Measurements from ENCODE around the gene UNC13C.

UNC13C gene

GRCh38 chr15:54120949-54121463, 142.8 kb downstream of the UNC13C start:
- H3K36me3 ChIP-seq (ENCODE audit: control insufficient read depth in 2 of 2, insufficient read depth in 1 of 2, low read length in 2 of 2): no peaks in the 10 kb centered on the region
- no peak for TF ChIP-seq OVOL3 (tag by site-specific recombination; IDR thresholded peaks at IDR 0.05)
- H3K4me3 ChIP-seq (ENCODE audit: low read depth, low read length): no peak overlapping the region
- POLR2A ChIA-PET: no interaction called here
- H3K9me3 ChIP-seq (ENCODE audit: control insufficient read depth, insufficient read depth, low read depth, low read length): no peaks in the 10 kb centered on the region
- no peak overlapping the region for H3K27ac ChIP-seq (ENCODE audit: extremely low read depth, low read depth, low read length)
- CTCF ChIA-PET: no interaction called here
- no peaks in the 10 kb centered on the region for H3K4me1 ChIP-seq (ENCODE audit: control insufficient read depth, insufficient read depth, low read length)

GRCh38 chr15:54127574-54127973, 149.3 kb downstream of the UNC13C start:
- Histone ChIP-seq H3K4me3 (ENCODE audit: low read depth, low read length) (no peak overlapping the region), H3K27ac (ENCODE audit: extremely low read depth, low read depth, low read length) (no peak overlapping the region), H3K4me1 (ENCODE audit: control insufficient read depth, insufficient read depth, low read length) (no peaks in the 10 kb centered on the region), H3K36me3 (ENCODE audit: control insufficient read depth in 2 of 2, insufficient read depth in 1 of 2, low read length in 2 of 2) (no peaks in the 10 kb centered on the region), H3K9me3 (ENCODE audit: control insufficient read depth, insufficient read depth, low read depth, low read length) (no peaks in the 10 kb centered on the region)
- CTCF ChIA-PET: no interaction called here
- TF ChIP-seq ZNF513 (tag by site-specific recombination; IDR thresholded peaks at IDR 0.05) (no peak), ZSCAN16 (tag by site-specific recombination; IDR thresholded peaks at IDR 0.05) (no peak), KLF1 (tag by site-specific recombination; IDR thresholded peaks at IDR 0.05) (no peak), ZNF623 (tag by site-specific recombination; IDR thresholded peaks at IDR 0.05) (no peak), ZEB2 (tag by site-specific recombination; IDR thresholded peaks at IDR 0.05) (no peak), ZNF837 (tag by site-specific recombination; IDR thresholded peaks at IDR 0.05) (no peak), HOXA7 (CRISPR knock-in tag; IDR thresholded peaks at IDR 0.05; ENCODE audit: borderline replicate concordance) (no peak), ZNF214 (tag by site-specific recombination; IDR thresholded peaks at IDR 0.05; ENCODE audit: borderline replicate concordance) (no peak), ZNF423 (tag by site-specific recombination; IDR thresholded peaks at IDR 0.05) (no peak), ZFP69B (tag by site-specific recombination; IDR thresholded peaks at IDR 0.05) (no peak), ZBTB48 (tag by site-specific recombination; IDR thresholded peaks at IDR 0.05) (no peak), REPIN1 (tag by site-specific recombination; IDR thresholded peaks at IDR 0.05; ENCODE audit: low read depth) (no peak), ZNF626 (tag by site-specific recombination; IDR thresholded peaks at IDR 0.05) (no peak)
- POLR2A ChIA-PET: no interaction called here

- POLR2A ChIA-PET: no interaction called here
- H3K9me3 ChIP-seq (ENCODE audit: control insufficient read depth, insufficient read depth, low read depth, low read length): no peaks in the 10 kb centered on the region
- CTCF ChIA-PET: interaction anchor here (0.6 kb wide), 1 partner anchor 609 kb away, joined by 3 read pairs; no protein-coding TSS in a partner anchor
- TF ChIP-seq ZXDB (tag by site-specific recombination; IDR thresholded peaks at IDR 0.05) (no peak), ZNF23 (tag by site-specific recombination; IDR thresholded peaks at IDR 0.05; ENCODE audit: borderline replicate concordance) (no peak), ZNF174 (tag by site-specific recombination; IDR thresholded peaks at IDR 0.05) (no peak), SP7 (tag by site-specific recombination; IDR thresholded peaks at IDR 0.05) (no peak), ZNF140 (tag by site-specific recombination; IDR thresholded peaks at IDR 0.05) (no peak), ZNF112 (tag by site-specific recombination; IDR thresholded peaks at IDR 0.05) (no peak), INSM2 (tag by site-specific recombination; IDR thresholded peaks at IDR 0.05) (no peak), PRDM1 (tag by site-specific recombination; IDR thresholded peaks at IDR 0.05) (no peak), ZNF239 (tag by site-specific recombination; IDR thresholded peaks at IDR 0.05) (no peak), ZNF24 (tag by site-specific recombination; IDR thresholded peaks at IDR 0.05) (no peak), ZNF837 (tag by site-specific recombination; IDR thresholded peaks at IDR 0.05) (no peak), PBX3 (CRISPR knock-in tag; IDR thresholded peaks at IDR 0.05) (no peak), ZSCAN16 (tag by site-specific recombination; IDR thresholded peaks at IDR 0.05) (no peak), MZF1 (tag by site-specific recombination; IDR thresholded peaks at IDR 0.05; ENCODE audit: borderline replicate concordance) (no peak), ZNF510 (tag by site-specific recombination; IDR thresholded peaks at IDR 0.05; ENCODE audit: insufficient replicate concordance) (no peak), ZBTB17 (tag by site-specific recombination; IDR thresholded peaks at IDR 0.05) (no peak), ZSCAN4 (tag by site-specific recombination; IDR thresholded peaks at IDR 0.05) (no peak)
Measured at GRCh38 chr15:54131410-54131809, 153.2 kb downstream of the UNC13C start.

More at GRCh38 chr15:54131410-54131809, 153.2 kb downstream of the UNC13C start:
- Histone ChIP-seq H3K27ac (ENCODE audit: extremely low read depth, low read depth, low read length) (no peak overlapping the region), H3K4me3 (ENCODE audit: low read depth, low read length) (no peak overlapping the region), H3K36me3 (ENCODE audit: control insufficient read depth in 2 of 2, insufficient read depth in 1 of 2, low read length in 2 of 2) (no peaks in the 10 kb centered on the region), H3K4me1 (ENCODE audit: control insufficient read depth, insufficient read depth, low read length) (no peaks in the 10 kb centered on the region)

Data from HEK293 (cell line).